Renal cortex interstitium (tissue), 11 donors: Measurements from ENCODE around the gene SPEM3. TPM values are rescaled to one million over a fixed set of nuclear protein-coding genes. Genes with fewer than 3 reads are reported as not detected.

ENCODE experiments used
- DNase-seq, 11 donors: peaks; one replicate each; pipeline ENCODE4 v3.0.0-alpha.2; 2013; ENCODE audit warnings: low read depth in 9 of 11, low spot score in 4 of 11; ENCODE audit errors: extremely low read depth in 1 of 11
- polyA plus RNA-seq, 3 donors: library from polyadenylated mRNA; unstranded; fragments of 120-200 nt; gene quantifications; one replicate each; pipeline ENCODE4 v1.2.1, GENCODE V29; 2013; ENCODE audit not compliant: insufficient read length in 3 of 3

SPEM3 gene
- polyA plus RNA-seq, 3 donors: not detected

DNA sequence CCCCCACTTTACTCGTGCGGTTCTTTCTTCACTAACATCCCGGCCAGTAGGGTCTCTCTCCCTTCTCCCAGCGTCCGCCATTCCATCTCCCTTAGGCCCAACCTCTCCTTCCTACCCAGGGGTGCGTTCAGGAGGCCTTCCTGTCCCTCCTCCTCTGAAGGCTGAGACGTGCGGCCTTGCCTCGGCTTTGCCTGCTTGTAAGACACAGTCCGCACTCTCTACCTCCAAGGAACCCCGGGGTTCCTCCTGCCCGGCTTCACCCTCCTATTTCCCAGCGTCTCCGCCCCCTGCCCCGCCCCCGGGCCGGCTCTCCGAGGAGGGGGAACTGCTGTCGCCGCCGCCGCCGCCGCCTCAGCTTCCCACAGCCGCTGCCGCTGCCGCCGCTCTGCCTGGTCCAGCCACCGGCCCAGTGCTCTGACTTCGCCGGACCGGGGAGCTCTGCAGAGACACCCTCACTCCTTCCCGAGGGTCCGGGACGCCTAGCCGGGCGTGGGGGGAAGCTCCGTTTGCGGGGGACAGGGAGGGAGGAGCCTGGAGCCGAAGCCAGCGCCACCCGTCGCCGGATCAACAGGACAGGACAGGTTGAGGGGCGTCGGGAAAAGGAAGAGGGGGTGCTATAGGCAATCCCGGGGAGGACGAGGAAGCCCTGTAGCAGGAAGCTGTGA lies 9.4 kb downstream of the SPEM3 start:
- DNase-seq: no peak

DNA sequence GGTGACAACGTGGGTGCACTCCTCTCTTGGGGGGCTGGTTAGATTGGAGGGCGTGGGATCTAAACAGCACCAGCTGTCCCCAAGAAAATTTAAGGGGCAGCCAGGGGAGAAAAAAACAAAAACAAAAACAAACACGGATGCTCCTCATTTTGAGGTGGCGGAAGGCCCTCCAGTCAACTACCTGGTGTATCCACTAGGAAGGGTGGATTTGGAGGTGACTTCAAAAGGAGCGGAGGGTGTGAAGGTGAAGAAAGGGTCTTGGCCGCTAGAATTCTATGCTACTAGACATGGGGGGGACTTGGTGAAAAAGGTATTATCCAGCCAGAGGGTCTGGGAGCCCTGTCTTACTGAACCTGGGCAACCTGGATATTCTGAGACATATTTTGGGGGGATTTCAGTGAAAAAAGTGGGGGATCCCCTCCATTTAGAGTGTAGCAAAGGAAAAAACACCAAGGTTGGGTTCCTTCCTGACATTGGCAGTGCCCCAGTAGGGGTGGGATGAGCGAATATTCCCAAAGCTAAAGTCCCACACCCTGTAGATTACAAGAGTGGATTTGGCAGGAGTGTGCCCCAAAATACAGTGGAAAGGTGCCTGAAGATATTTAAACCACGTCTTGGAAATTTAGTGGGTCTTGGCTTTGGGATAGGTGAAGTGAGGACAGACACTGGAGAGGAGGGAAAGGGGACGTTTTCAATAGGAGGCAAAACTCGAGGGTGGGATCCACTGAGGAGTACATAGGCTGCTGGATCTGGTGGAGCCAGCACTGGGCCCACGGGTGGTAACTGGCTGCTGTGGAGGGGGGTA lies 10.2 kb downstream of the SPEM3 start:
- DNase-seq: no peak

DNA sequence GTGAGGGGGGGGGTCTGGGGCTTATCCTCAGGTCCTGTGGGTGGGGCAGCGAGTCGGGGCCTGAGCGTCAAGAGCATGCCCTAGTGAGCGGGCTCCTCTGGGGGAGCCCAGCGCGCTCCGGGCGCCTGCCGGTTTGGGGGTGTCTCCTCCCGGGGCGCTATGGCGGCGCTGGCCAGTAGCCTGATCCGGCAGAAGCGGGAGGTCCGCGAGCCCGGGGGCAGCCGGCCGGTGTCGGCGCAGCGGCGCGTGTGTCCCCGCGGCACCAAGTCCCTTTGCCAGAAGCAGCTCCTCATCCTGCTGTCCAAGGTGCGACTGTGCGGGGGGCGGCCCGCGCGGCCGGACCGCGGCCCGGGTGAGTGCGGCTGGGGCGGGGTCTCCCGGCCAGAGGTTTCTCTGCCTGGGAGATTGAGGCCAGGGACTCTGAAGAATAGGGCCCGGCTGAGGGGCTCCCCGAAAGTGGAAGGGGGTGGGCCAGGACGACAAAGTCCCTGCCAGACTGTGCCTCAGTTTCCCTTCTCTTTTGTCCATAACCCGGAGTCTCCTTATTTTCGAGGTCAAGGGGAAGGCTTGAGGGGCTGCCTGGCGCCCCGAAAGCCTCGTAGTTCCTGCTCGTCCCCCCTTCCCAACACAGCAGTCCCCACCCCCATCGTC lies 10.9 kb downstream of the SPEM3 start, which contains the start of gene FGF11:
FGF11 (plus strand) TSS at position 51 of the 651 bp plus-strand sequence; CDS start at position 160, 109 bp downstream.
- no peak for DNase-seq

DNA sequence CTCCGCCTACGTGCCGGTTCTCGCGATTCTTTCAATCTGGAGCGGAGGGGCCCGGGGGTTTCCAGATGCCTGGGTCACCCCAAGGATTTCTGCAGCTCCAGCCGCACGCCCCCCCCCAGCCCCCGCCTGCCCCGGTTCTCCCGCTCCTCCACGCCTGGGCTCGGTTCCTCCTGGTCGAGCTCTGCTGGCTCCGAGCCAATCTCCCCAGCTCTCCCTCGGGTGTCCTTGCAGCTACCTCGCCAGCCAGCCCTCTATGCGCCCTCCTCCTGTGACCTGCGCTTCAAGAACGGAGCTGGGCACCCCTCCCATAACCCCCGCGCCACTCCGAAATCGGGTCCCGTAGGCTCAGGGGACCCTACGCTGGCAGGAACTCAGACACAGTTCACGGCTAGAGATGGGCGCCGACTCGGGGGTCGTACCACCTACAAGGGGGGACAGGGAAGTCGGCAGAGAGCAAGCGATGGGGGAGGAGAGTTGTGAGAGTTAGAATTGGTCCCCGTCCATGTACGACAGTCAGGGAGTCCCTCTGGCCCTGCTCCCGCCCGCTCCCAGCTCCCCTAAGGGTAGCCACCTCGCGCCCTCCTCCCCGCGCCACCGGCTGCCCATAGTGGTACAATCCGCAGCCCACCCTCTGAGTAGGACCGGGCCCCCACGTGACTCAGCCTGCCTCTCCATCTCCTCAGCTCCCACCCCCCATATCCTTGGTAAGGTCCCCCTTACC lies 11.6 kb downstream of the SPEM3 start:
- no peak for DNase-seq

DNA sequence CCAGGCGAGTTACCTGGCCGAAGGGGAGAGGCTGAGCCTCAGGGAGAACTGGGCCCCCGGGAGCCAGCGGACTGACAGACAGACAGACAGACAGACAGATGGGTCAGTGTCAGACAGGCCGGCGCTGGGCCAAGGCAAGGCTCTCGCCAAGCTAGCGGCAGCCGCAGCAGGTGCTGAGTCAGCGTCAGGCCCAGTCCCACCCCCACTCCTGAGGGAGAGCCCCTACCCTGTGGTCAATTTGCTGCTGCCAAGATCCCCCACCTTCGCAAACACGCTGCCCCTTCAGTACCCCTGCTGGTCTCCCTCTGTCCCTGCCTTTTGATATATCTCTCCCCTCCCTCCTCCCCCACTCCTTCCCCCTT lies 12.2 kb downstream of the SPEM3 start:
- DNase-seq: no peak

DNA sequence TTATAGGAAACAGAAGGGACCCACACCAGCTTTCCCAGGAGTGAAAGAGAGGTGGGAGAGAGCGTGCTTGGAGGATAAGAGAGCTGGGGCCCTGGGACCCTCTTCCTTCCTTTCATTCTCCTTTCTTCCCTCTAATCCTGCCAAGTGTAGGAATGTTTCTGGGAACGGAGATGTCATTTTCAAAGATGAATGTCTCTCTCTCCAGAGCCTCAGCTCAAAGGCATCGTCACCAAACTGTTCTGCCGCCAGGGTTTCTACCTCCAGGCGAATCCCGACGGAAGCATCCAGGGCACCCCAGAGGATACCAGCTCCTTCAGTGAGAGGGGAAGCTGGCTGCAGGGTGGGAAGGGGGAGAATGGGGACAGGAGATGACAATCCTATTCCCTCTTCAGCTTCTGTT lies 12.6 kb downstream of the SPEM3 start:
- no peak for DNase-seq

DNA sequence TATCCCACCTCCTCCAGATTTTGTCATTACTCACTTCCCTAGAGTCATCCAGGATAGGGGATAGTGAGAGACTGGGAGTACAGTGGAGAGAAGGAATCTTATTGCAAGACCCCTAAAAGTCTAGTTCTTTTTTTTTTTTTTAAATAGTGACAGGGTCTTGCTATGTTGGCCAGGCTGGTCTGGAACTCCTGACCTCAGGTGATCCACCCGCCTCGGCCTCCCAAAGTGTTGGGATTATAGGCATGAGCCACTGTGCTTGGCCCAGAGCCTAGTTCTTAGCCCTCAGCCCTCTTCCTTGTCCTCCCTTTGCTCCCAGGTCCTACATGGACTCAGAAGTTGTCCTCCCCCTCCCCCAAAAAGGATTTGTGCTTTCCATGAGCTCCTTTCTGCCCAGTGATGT lies 13.5 kb downstream of the SPEM3 start:
- DNase-seq: no peak

DNA sequence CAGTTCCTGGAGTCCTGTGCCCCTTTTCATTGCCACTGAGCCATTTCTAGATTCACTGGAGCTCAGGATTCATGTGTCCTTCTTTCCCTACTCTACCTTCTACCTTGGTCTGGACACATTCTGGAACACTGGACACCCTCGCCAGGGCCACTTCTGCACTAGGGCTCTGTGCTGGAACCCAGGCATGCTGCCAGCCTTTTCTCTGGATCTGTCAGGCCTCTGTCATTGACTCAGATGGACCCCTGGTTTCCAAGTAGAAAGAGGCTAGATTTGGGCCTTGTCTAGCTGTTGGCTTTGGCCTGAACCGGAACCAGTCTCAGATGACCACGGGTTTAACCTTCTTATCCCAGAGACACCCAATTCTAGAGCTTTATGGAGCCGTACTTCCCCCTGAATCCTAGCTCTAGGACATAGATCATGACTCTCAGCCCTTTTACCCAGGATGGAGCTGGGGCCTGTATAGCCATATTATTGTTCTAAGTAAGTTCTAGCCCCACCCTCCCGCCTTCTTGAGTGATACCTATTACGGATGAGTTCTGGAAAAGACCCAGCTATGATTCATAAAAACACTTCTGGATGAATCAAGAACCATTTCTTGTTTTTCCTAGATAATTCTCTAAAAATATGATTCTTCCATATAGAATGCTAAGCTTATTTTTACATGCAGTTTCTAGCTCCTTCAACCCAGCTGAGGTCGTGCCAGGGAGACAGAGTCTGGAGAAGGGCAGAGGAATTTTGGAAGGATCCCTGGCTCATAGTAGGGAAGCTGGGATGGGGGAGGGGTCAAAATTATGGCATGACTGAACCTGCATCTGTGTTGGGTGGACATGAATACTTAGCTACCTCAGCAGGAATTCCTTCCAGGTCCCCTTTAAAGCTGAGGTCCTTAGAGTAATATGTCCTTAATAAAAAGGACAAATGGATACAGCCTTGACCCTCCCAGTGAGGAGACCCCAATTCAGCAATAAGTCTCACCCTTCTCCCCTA lies 15.1 kb downstream of the SPEM3 start:
- no peak for DNase-seq

DNA sequence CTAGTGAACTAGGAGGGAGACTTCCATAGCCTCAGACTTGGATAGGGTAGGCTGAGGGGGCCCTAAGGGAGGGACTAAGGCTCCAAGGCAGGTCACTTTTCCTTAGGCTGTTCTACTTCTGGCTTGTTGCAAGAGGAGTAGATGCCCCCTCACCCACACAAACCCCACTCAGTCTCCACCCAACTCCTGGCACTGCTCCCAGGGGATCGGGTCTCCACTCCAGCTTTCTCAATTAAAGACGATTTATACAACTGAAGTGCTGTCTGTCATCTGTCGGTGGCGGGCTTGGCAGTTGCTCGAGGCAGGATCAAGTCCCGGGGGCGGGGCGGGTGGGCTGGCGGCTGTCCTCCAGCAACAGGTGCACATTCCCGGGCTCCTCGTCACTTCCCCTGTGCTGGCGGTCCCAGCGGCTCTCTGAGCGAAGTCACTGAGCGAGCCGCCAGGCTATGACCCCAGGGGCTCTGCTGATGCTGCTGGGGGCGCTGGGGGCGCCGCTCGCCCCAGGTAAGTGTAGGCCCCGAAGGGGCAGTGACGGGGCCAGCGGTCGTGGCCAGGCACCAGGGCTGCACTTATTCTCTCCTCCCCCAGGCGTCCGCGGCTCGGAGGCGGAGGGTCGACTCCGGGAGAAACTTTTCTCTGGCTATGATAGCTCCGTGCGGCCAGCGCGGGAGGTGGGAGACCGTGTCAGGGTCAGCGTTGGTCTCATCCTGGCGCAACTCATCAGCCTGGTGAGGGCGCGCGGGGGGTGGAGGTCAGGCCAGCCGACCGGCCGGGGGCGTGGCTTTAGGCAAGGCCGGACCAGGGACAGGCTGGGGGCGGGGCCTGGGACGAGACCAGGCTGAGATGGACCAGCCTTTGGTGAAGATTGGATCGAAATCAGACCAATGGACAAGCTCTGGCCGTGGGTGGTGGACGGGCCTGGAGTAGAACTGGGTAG lies 16.3 kb downstream of the SPEM3 start, which contains the start of gene CHRNB1:
CHRNB1 (plus strand) TSS at position 380 of the 937 bp plus-strand sequence; CDS start at position 447, 67 bp downstream.
- no peak for DNase-seq

DNA sequence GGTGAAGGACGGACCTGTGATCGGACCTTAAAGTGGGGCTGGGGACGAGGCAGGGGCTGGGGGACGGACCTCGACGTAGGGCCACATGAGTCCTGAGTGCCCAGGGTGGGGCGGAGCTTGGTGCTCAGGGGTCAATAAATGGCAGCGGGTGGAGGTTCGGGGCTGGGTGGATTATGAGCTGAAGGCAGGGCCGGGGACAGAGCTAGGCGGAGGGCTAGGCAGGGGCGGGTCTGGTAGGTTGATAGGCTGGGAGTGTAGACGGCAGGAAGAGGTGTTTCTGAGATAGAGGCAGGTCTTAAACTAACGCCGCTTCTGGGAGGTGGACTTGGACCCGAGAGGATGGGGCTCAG lies 16.9 kb downstream of the SPEM3 start:
- DNase-seq: no peak

DNA sequence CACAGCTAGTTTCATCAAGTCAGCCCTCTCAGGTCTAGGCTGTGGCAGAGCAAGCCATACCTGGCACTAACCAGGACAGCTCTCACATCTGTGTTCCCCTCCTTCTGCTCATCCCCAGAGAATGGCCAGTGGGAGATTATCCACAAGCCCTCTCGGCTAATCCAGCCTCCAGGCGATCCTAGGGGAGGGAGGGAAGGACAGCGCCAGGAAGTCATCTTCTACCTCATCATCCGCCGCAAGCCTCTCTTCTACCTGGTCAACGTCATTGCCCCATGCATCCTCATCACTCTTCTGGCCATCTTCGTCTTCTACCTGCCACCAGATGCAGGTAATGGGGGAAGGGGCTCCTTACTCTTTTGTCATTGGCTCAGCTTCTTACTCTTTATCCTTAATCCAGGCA lies 19.8 kb downstream of the SPEM3 start:
- no peak for DNase-seq

DNA sequence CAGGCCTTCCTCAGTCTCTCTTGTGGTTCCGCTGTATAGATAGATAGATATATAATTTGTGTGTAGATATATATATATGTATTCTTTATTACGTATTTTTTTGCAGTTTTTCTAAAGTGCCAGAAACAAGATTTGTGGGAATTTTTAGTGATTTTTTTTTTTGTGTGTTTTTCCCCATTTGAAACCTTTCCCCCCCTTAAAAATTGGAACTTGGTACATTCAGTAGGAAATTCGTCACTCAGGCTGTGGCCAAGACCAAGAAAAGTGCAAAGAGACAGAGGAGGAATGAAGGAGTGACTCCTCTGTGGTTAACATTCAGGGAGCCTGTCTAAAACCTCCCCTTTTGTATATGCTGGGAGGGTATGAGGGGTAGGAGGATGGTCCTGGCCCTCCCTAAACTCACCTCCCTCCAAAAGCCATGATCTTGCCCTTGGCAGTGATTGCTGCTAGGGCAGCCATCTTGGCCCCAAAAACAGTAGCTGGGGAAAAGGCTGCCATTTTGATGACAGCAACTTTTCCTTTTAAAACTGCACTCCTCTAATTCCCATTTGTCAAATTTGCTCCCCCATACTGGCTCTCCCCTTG lies 31.4 kb downstream of the SPEM3 start:
- DNase-seq: no peak

DNA sequence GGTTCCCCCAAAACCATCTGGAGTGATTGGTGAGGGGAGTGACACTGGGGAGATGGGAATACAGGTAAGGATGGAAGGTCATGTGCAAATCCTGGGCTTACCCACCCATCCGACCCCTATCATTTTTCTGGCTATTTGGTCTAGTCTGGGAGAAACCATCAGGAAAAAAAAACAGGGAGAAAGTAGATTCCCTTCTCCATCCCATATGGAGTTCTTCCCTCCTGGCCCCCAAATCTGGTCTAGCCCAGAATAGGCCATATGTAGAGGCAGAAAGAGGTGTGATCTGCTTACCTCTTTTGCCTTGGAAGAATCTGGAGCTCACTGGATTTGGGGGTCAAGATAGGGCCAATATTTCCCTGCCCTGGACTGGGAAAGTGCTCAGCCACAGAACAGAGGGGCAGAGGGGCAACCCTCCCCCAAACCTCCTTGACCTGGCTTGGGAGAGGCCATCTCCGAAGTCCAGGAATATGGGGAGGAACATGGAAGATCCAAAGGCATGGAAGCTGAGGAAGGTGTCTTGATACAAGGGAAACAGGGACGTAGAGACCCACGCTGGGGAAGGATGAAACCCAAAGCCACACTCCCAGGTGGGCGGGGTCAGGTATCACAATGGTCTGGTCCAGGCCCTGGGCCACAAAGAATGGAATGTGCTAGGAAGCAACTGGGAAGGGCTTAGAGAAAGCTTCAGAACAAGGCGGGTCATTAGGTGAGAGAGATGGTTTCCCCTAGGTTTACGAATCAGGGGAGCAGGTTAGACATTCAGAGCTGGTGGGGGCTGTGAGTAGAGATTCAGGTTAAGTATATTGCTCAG lies 32.4 kb downstream of the SPEM3 start:
- DNase-seq: no peak

DNA sequence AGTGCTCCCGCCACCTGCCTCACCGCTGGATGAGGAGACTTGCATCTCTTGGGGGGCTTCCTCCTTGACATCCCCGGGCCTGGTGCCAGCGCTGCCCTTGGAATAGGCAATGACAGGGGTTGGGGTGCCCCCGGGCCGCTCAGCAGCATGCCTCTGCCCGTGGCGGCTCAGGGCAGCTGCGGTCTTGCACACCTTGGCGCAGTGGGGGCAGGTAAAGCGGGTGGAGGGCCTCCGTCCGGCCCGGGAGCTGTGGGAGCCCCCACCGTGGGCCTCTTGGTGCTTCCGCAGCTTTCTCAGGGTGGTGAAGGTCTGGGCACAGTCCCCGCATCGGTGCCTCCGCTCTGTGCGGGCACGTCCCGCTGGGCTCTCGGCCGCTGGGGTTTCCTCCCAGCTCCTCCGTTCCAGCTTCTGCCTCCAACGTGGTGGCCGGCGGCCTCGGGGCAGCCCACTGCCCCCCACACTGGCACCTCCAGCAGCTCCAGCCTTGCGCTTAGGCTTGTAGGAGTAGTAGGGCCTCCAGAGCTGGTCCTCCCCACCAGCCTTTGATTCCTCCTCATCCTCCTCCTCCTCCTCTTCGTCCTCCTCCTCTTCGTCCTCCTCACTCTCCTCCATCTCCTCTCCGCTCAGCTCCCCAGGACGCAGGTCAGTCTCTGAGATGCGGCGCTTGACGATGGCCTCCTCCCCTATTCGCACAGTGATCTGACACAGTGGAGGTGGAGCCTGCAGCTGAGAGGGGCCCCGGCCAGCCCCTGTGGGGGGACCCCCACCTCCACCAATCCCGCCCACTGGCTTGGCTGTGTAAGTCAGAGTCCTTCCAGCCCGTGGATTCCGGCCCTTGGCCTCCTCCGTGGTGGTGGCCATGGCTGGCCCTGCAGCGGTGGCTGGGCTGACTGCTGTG lies 34.1 kb downstream of the SPEM3 start:
- no peak for DNase-seq

DNA sequence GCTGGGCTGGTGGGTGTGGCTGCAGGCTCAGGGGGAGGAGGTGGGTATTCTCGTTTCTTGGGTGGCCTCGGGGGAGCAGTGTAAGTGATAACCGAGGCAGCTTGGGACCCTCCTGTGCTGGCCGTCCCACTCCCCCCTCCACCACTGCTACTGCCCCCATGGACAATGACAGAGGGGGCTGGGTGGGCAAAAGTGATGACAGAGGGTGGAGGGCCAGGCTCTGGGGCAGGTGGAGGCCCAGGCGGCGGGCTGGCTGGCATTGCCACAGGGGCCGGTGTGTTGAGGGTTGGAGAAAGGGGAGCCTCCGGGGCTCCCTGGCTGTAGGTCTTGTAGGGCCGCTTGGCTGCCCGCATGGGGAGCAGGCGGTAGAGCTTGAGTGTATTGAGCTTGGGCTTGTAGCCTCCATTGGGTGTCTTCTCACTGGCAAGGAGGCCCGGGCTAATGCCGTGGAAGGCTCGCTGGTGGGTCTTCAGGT lies 34.8 kb downstream of the SPEM3 start:
- no peak for DNase-seq
